GM12874 (cell line): ENCODE data around the gene TSSK6.

ENCODE experiments used
- CTCF ChIP-seq: IDR thresholded peaks from 2 replicates; pipeline ENCODE4 v1.5.1; 2011; ENCODE audit warnings: low read depth, mild to moderate bottlenecking, control low read depth, low read length, moderate library complexity; ENCODE audit not compliant: insufficient read depth

The TSSK6 gene

GRCh38 chr19:19485998-19486290 lies 29.4 kb downstream of the TSSK6 start:
- TF ChIP-seq CTCF: no peak

- no peak for TF ChIP-seq CTCF
Measured at GRCh38 chr19:19485161-19485997, 30.0 kb downstream of the TSSK6 start.

GRCh38 chr19:19482809-19483596 lies 32.3 kb downstream of the TSSK6 start:
- no peak for TF ChIP-seq CTCF

- no peak for TF ChIP-seq CTCF
Measured at GRCh38 chr19:19480688-19481087, 34.7 kb downstream of the TSSK6 start.

GRCh38 chr19:19477705-19478383 lies 37.5 kb downstream of the TSSK6 start:
- TF ChIP-seq CTCF: no peak

- TF ChIP-seq CTCF: 0 out of 2 replicates have a peak, but pooled peaks have one; percentile 15
Measured at GRCh38 chr19:19475849-19476828, 39.2 kb downstream of the TSSK6 start.
